HG03378 (cell line): ENCODE measurements around the gene BRD4.

Experiments used
- ATAC-seq: cut with Tn5 transposase; IDR thresholded peaks from one replicate; pipeline ENCODE4 v1.9.1; 2021; ENCODE audit warnings: mild to moderate bottlenecking, moderate library complexity; ENCODE audit not compliant: unreplicated experiment

BRD4 gene

GRCh38 chr19:15234431-15235130 is 97.8 kb downstream of the BRD4 start:
- ATAC-seq, result no peak

DNA sequence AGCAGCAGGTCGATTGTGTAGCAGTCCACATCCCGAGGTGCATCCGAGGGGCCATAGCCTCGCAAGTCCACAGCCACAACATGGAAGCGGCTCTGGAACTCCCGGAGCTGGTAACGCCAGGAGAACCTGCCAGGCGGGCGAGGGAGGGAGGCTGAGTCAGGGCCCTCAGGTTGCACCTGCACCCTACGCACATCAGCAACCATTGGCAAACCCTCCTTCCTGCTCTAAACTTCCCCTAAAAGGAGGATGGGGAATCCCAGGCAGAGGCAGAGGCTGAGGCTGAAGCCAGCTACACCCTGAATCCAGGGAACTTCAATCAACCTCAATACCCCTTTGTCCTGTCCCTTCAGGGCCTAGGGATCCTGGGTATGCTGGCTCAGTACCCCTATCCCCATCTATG is 101.1 kb downstream of the BRD4 start:
- no peak for ATAC-seq

DNA sequence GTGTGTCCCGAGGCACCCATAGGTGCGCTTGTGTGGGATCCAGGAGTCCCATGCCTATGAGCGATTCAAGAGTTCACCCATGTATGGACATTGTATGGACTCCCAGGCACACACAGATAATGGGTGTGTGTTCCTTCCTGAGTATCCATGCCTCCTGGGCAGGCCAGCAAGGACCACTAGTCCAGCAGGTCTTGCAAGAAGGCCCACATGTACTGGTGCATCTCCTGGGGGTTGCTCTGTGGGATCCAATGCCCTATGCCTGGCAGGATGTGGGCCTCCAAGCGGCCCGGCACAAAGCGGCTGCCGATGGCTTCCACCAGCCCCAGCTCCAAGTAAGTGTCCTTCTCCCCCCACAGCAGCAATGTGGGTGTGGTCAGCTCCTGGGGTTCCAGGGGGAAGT is 105.1 kb downstream of the BRD4 start:
- ATAC-seq, result no peak

GRCh38 chr19:15225760-15226159 is 106.6 kb downstream of the BRD4 start:
- ATAC-seq, result no peak

GRCh38 chr19:15223649-15224361 is 108.5 kb downstream of the BRD4 start:
- ATAC-seq, result no peak

DNA sequence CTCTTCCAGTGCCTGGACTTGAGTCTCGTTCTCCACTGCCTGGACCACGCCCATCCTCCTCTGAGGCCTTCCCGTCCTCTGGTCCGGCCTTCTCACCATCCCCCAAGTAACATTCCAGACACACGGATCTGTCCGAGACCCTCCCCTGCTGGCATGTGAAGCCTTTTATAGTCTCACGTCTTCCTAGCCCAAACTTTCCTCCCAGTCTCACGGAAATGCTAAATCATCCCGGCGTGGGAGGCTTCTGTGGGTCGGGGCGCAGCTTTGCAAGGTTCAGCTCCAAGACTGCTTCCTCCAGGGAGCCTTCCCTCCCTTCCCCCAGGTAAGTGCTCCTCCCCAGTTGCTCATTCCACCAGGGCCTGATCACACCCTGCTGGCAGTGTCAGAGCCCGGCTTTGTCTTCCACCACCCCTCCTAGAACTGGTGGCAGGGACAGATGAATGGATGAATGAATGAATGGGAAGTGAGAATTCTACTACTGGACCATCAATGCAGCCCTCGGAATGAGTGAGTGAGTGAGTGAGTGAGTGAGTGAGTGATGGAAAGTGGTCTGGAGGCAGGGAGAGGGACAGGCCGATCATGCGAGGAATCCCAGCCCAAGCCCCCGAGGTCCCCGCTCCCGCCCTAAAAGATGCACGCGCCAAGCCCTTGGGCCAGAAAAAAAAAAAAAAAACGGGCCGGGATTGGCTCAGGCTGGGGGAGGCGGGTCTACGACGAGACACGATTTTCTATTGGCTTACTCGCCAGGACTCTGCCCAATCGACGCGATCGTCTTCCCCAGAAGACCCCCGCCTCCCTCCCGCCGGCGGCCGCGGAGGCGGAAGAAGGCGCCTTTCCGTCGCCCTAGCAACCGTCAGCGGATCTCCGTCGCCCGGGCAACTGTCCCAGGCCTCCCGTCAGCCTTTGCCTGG is 109.3 kb downstream of the BRD4 start:
- ATAC-seq, result no peak

GRCh38 chr19:15220833-15221232 is 111.5 kb downstream of the BRD4 start:
- ATAC-seq, result no peak

DNA sequence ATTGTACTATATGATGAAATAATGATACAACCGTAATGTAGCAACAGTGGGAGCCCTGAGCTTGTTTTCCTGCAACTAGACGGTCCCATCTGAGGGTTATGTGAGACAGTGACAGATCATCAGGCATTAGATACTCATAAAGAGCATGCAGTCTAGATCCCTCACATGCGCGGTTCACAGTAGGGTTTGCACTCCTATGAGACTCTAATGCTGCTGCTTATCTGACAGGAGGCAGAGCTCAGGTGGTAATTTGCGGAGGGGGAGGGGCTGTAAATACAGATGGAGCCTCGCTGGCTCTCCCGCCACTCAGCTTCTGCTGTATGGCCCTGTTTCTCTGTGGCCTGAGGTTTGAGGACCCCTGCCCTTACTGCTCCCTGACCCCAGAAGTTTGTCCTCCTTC is 113.8 kb downstream of the BRD4 start:
- no peak for ATAC-seq

- no peak for ATAC-seq
Measured at GRCh38 chr19:15216363-15216762, 116.0 kb downstream of the BRD4 start.

DNA sequence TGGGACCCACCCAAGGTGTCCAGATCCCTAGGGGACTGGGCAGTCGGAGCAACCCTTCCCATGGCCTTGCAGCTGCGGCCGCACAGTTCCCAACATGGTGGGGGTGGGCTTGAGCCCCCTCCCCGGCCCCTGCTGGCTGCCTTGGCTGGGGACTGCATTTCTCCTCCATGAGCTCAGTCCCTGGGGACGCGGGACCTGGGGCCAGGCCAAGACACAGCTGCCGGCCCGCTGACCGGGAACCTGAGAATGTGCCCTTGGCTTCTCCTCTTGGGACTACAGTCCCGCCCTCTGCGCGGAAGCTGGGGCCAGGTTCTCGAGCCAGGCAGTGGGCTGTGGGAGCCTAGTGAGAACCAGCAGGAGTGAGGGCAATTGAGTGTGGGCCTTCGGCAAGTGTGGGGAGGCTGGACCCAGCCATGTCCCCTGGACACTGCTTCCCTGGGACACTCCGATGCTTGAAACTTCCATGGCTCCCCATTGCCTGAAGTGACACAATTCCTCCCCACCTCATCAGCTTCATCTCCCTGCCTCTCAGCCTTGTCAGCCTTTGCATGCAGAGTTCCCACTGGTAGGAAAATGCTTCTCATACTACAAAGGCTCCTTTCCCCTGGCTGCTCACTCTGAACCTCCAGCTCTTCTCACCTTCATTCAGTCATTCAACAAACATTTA is 118.5 kb downstream of the BRD4 start:
- no peak for ATAC-seq

GRCh38 chr19:15212711-15213110 is 119.6 kb downstream of the BRD4 start:
- no peak for ATAC-seq

DNA sequence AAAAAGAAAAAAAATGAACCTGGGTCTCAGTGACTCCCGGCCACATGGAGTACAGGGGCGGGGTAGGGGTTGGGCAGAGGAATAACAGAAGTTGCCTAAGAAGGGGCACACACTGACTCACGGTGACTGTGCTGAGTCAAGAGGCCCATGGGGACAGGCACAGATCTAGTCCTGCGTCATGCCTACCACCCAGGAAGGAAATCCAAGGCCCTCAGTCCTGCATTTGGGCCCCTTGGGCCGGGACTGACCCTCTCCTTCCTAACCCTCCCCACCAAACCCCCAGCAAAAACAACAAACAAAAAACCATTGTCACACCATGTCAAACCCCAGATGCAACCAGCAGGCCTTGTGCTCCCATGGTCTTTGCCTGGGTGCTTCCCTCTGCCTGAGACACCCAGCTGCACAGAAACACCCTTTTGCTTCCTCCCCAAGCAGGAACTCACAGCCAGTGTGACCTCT is 122.0 kb downstream of the BRD4 start:
- no peak for ATAC-seq

- ATAC-seq, result no peak
Measured at GRCh38 chr19:15201374-15202023, 130.8 kb downstream of the BRD4 start.

GRCh38 chr19:15200553-15201364 is 131.6 kb downstream of the BRD4 start, which contains the start of gene NOTCH3:
NOTCH3 (minus strand) TSS chr19:15200995; CDS start chr19:15200905, 90 bp downstream.
- no peak for ATAC-seq

- no peak for ATAC-seq
Measured at GRCh38 chr19:15199661-15200552, 132.4 kb downstream of the BRD4 start.

- ATAC-seq, result no peak
Measured at GRCh38 chr19:15198951-15199660, 133.2 kb downstream of the BRD4 start.

DNA sequence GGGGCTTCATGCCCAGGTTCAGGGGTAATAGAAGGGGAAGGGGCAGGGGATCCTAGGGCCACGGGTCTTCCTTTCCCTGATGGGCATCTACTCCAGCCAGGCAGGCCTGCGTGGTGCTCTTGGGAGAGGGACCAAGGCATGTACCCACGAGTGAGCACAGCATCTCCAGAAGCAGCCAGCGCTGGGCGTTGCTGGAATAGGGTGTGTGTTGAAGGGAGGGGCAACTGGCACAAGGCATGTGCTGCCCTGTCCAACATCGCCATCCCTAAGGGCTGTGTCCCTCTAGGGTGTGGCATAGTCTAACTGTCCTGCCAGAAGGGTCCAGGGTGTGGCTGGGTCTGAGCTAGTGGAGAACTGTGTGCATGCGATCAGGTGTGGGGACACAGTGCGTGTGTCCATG is 134.4 kb downstream of the BRD4 start:
- ATAC-seq, result no peak
